SK-N-SH treated with all-trans-retinoic acid at 6 μM for 48 hours (cell line): Measurements from ENCODE around the gene KRTAP16-1.

Experiments used
- ATAC-seq: fragments of 200-7000 bp; cut with Tn5 transposase; 3 replicates; pipeline ENCODE4 v1.9.1; 2020; ENCODE audit warnings: mild to moderate bottlenecking, moderate library complexity
- ARNTL ChIP-seq: fragments of 450-650 bp; formaldehyde crosslinking; IDR thresholded peaks from 2 replicates; pipeline ENCODE4 v1.5.0; 2020; ENCODE audit warnings: low read depth, mild to moderate bottlenecking, moderate library complexity, borderline replicate concordance
- BACH2 ChIP-seq: fragments of 250-450 bp; sonication (Bioruptor Pico); IDR thresholded peaks from 2 replicates; pipeline ENCODE4 v1.9.0; 2021; ENCODE audit warnings: mild to moderate bottlenecking, borderline replicate concordance
- CREB5 ChIP-seq: fragments of 250-450 bp; sonication (Bioruptor Pico); IDR thresholded peaks from 2 replicates; pipeline ENCODE4 v1.5.1; 2020; ENCODE audit warnings: low read depth, mild to moderate bottlenecking, moderate library complexity
- CSRNP3 ChIP-seq: fragments of 250-450 bp; sonication (Bioruptor Pico); IDR thresholded peaks from 2 replicates; pipeline ENCODE4 v1.5.1; 2021; ENCODE audit warnings: mild to moderate bottlenecking, moderate library complexity
- GLIS3 ChIP-seq: fragments of 250-450 bp; sonication (Bioruptor Pico); IDR thresholded peaks from 2 replicates; pipeline ENCODE4 v1.5.0; 2020; ENCODE audit warnings: mild to moderate bottlenecking, moderate library complexity
- ISL1 ChIP-seq: fragments of 250-450 bp; sonication (Bioruptor Pico); IDR thresholded peaks from 2 replicates; pipeline ENCODE4 v2.1.2; 2022; ENCODE audit warnings: mild to moderate bottlenecking, moderate library complexity
- OSR1 ChIP-seq: fragments of 250-450 bp; sonication (Bioruptor Pico); IDR thresholded peaks from 2 replicates; pipeline ENCODE4 v1.8.0; 2022; ENCODE audit warnings: moderate library complexity, mild to moderate bottlenecking, inconsistent platforms
- PATZ1 ChIP-seq: fragments of 250-450 bp; sonication (Bioruptor Pico); IDR thresholded peaks from 2 replicates; pipeline ENCODE4 v1.8.0; 2020; ENCODE audit warnings: mild to moderate bottlenecking, moderate library complexity, borderline replicate concordance
- POU6F1 ChIP-seq: fragments of 250-450 bp; sonication (Bioruptor Pico); IDR thresholded peaks from 2 replicates; pipeline ENCODE4 v1.8.0; 2021; ENCODE audit warnings: low read depth, mild to moderate bottlenecking, moderate library complexity, borderline replicate concordance
- RARB ChIP-seq: fragments of 250-450 bp; sonication (Bioruptor Pico); IDR thresholded peaks from 2 replicates; pipeline ENCODE4 v1.8.0; 2021; ENCODE audit warnings: mild to moderate bottlenecking, moderate library complexity
- SNAI2 ChIP-seq: fragments of 250-450 bp; sonication (Bioruptor Pico); IDR thresholded peaks from 2 replicates; pipeline ENCODE4 v1.5.0; 2020; ENCODE audit warnings: mild to moderate bottlenecking, moderate library complexity
- TCF4 ChIP-seq: fragments of 250-450 bp; sonication (Bioruptor Pico); IDR thresholded peaks from 2 replicates; pipeline ENCODE4 v1.8.0; 2021; ENCODE audit warnings: mild to moderate bottlenecking, moderate library complexity, borderline replicate concordance
- TOX ChIP-seq: fragments of 250-450 bp; sonication (Bioruptor Pico); IDR thresholded peaks from 2 replicates; pipeline ENCODE4 v1.8.0; 2021; ENCODE audit warnings: mild to moderate bottlenecking, moderate library complexity, borderline replicate concordance
- TSHZ2 ChIP-seq: fragments of 250-450 bp; sonication (Bioruptor Pico); IDR thresholded peaks from 2 replicates; pipeline ENCODE4 v1.5.0; 2020; ENCODE audit warnings: mild to moderate bottlenecking, moderate library complexity
- ZC3H10 ChIP-seq: fragments of 250-450 bp; sonication (Bioruptor Pico); IDR thresholded peaks from 2 replicates; pipeline ENCODE4 v1.5.1; 2021; ENCODE audit warnings: mild to moderate bottlenecking, moderate library complexity
- ZFP3 ChIP-seq: fragments of 250-450 bp; sonication (Bioruptor Pico); IDR thresholded peaks from 2 replicates; pipeline ENCODE4 v1.5.0; 2020; ENCODE audit warnings: mild to moderate bottlenecking, moderate library complexity
- ZFP30 ChIP-seq: fragments of 450-650 bp; formaldehyde crosslinking; IDR thresholded peaks from 2 replicates; pipeline ENCODE4 v1.5.0; 2022; ENCODE audit warnings: mild to moderate bottlenecking, moderate library complexity
- ZNF565 ChIP-seq: fragments of 450-650 bp; formaldehyde crosslinking; conservative IDR thresholded peaks from 2 replicates; pipeline ENCODE4 v1.5.0; 2020; ENCODE audit warnings: low read depth, mild to moderate bottlenecking, moderate library complexity
- ZNF8 ChIP-seq: fragments of 450-650 bp; formaldehyde crosslinking; IDR thresholded peaks from 2 replicates; pipeline ENCODE4 v1.5.0; 2020; ENCODE audit warnings: mild to moderate bottlenecking, moderate library complexity

Gene KRTAP16-1

GRCh38 chr17:41345992-41346391 is 36.9 kb upstream of the KRTAP16-1 start:
- no peak for ATAC-seq
- TF ChIP-seq TOX (no peak), PATZ1 (CRISPR knock-in tag) (no peak), ARNTL (CRISPR knock-in tag) (no peak), ZFP30 (no peak), TSHZ2 (no peak), OSR1 (CRISPR knock-in tag) (no peak), ZNF565 (CRISPR knock-in tag) (no peak), TCF4 (CRISPR knock-in tag) (no peak), ISL1 (CRISPR knock-in tag) (no peak), POU6F1 (CRISPR knock-in tag) (no peak), RARB (CRISPR knock-in tag) (no peak), CREB5 (CRISPR knock-in tag) (no peak), ZNF8 (CRISPR knock-in tag) (no peak), ZFP3 (CRISPR knock-in tag) (no peak), CSRNP3 (CRISPR knock-in tag) (no peak), ZC3H10 (CRISPR knock-in tag) (no peak), GLIS3 (no peak), BACH2 (no peak), SNAI2 (no peak)
- TF ChIP-seq, all 23 proteins: peak for 0

- no peak for ATAC-seq
- TF ChIP-seq SNAI2 (no peak), ZNF565 (CRISPR knock-in tag) (no peak), TSHZ2 (no peak), ISL1 (CRISPR knock-in tag) (no peak), RARB (CRISPR knock-in tag) (no peak), CSRNP3 (CRISPR knock-in tag) (no peak)
These were observed 33.9 kb upstream of the KRTAP16-1 start for GRCh38 chr17:41343029-41343428.
